K562 (cell line): ENCODE measurements around the gene NYAP1. TPM values are rescaled to one million over a fixed set of nuclear protein-coding genes. Genes with fewer than 3 reads are reported as not detected.

Experiments used
- DPF2 ChIP-seq: fragments of 450-650 bp; IDR thresholded peaks from 2 replicates; pipeline ENCODE4 v1.6.1; 2016
- GTF3C2 ChIP-seq: IDR thresholded peaks from 3 replicates; pipeline ENCODE4 v1.6.1; 2011; ENCODE audit warnings: borderline replicate concordance, mild to moderate bottlenecking, moderate library complexity; ENCODE audit not compliant: insufficient read length; ENCODE audit errors: extremely low read depth
- HEY1 ChIP-seq: fragments of 250-450 bp; sonication (Bioruptor Pico); IDR thresholded peaks from 2 replicates; pipeline ENCODE4 v1.5.0; 2020; ENCODE audit warnings: mild to moderate bottlenecking, moderate library complexity, borderline replicate concordance
- HNRNPL ChIP-seq: fragments of 200-400 bp; formaldehyde crosslinking; IDR thresholded peaks from 2 replicates; pipeline ENCODE4 v1.6.1; 2017; ENCODE audit warnings: low read depth, mild to moderate bottlenecking, low read length
- KLF13 ChIP-seq: fragments of 450-650 bp; IDR thresholded peaks from 2 replicates; pipeline ENCODE4 v1.6.1; 2016; ENCODE audit warnings: missing genetic modification characterization, low read depth, mild to moderate bottlenecking, missing compliant biosample characterization, moderate library complexity, borderline replicate concordance
- MEF2A ChIP-seq: IDR thresholded peaks from 2 replicates; pipeline ENCODE4 v1.6.1; 2011; ENCODE audit warnings: low read depth, mild to moderate bottlenecking, low read length, moderate library complexity; ENCODE audit not compliant: control insufficient read depth
- NR4A1 ChIP-seq, 2 experiments: fragments of 250-450 bp in 1 of 2; fragments of 450-650 bp in 1 of 2; sonication (Bioruptor Pico) in 1 of 2; IDR thresholded peaks; 2 replicates each; pipeline versions ENCODE4 v1.4.0 to v1.6.1; 2016 to 2020; ENCODE audit warnings: mild to moderate bottlenecking in 2 of 2, missing compliant biosample characterization in 1 of 2, missing genetic modification characterization in 1 of 2, moderate library complexity in 1 of 2
- PML ChIP-seq: IDR thresholded peaks from 2 replicates; pipeline ENCODE4 v1.6.1; 2012; ENCODE audit warnings: low read length, inconsistent platforms
- STAT5B ChIP-seq: fragments of 250-450 bp; sonication (Bioruptor Pico); IDR thresholded peaks from 2 replicates; pipeline ENCODE4 v1.8.0; 2021; ENCODE audit warnings: mild to moderate bottlenecking, inconsistent platforms
- SUPT5H ChIP-seq: fragments of 450-650 bp; IDR thresholded peaks from 2 replicates; pipeline ENCODE4 v1.6.1; 2016
- WHSC1 ChIP-seq: IDR thresholded peaks from one replicate; pipeline ENCODE4 v1.6.1; 2012; ENCODE audit warnings: low read length, control low read depth, inconsistent platforms
- ZNF41 ChIP-seq: fragments of 250-450 bp; sonication (Bioruptor Pico); conservative IDR thresholded peaks from 2 replicates; pipeline ENCODE4 v1.4.0; 2020; ENCODE audit warnings: mild to moderate bottlenecking
- ZNF561 ChIP-seq: fragments of 450-650 bp; formaldehyde crosslinking; conservative IDR thresholded peaks from 2 replicates; pipeline ENCODE4 v1.4.0; 2020; ENCODE audit warnings: mild to moderate bottlenecking, moderate library complexity
- ZNF639 ChIP-seq, 2 experiments: fragments of 200-800 bp in 1 of 2; sonication (Bioruptor generic) in 1 of 2; sonication (generic) in 1 of 2; formaldehyde crosslinking in 1 of 2; IDR thresholded peaks in 1 of 2; conservative IDR thresholded peaks in 1 of 2; 2 replicates each; pipeline versions ENCODE4 v1.5.0 to v1.6.1; 2016 to 2020; ENCODE audit warnings: missing compliant biosample characterization in 1 of 2, missing genetic modification characterization in 1 of 2, missing genetic modification reagents in 1 of 2
- polyA plus RNA-seq, 8 experiments: library from polyadenylated mRNA; depleted of rRNA in 4 of 8; stranded (reverse) in 5 of 8; unstranded in 3 of 8; fragments of >200 nt; fragmentation: Nextera tagmentation in 2 of 8; fragmentation: Illumina TruSeq in 1 of 8; extraction: Ambion mirVana in 2 of 8; extraction: Trizol in 1 of 8; gene quantifications; 2 replicates each; pipeline versions ENCODE4 v1.2.1 to v1.2.3, GENCODE V29; 2011 to 2014; ENCODE audit warnings: inconsistent platforms in 1 of 8, missing spikeins in 1 of 8
- total RNA-seq, 7 experiments: library from RNA; depleted of rRNA in 6 of 7; stranded (reverse); fragments of >200 nt in 6 of 7; fragmentation: Illumina TruSeq in 2 of 7; extraction: Trizol in 2 of 7; gene quantifications; 2 replicates each; pipeline versions ENCODE4 v1.2.1 to v1.2.3, GENCODE V29; 2011 to 2021; ENCODE audit warnings: low replicate concordance in 1 of 7
- TF ChIP-seq, protein P1 (sequence below): sonication (generic); formaldehyde crosslinking; IDR thresholded peaks from 2 replicates; pipeline ENCODE4 v1.8.0; 2022; ENCODE audit warnings: mild to moderate bottlenecking, missing genetic modification reagents
- TF ChIP-seq, protein P2 (sequence below): fragments of 250-450 bp; sonication (Bioruptor Pico); IDR thresholded peaks from 2 replicates; pipeline ENCODE4 v1.4.0; 2020; ENCODE audit warnings: mild to moderate bottlenecking, moderate library complexity
- TF ChIP-seq, protein P3 (sequence below): fragments of 250-450 bp; sonication (Bioruptor Pico); IDR thresholded peaks from 2 replicates; pipeline ENCODE4 v1.6.1; 2021; ENCODE audit warnings: mild to moderate bottlenecking
- TF ChIP-seq, protein P4 (sequence below): fragments of 450-650 bp; IDR thresholded peaks from 2 replicates; pipeline ENCODE4 v1.6.1; 2016

The NYAP1 gene
- total and polyA plus RNA-seq, 9 of the 15 experiments (the other 6 are each of a cell fraction or from before 2014, with no cell fraction given) = 0.11 to 0.88 (median 0.22) TPM; not detected in 2

- TF ChIP-seq GTF3C2 (no peak), SUPT5H (no peak), KLF13 (tag) (peak; percentile 98), ZNF639 (CRISPR knock-in tag; conservative IDR thresholded peaks at IDR 0.05 in 1 of 2, IDR thresholded peaks at IDR 0.05 in 1 of 2) (peak in 1 of 2 experiments; percentile 97; a peak in 2 of 4 replicates), HEY1 (CRISPR knock-in tag) (no peak), NR4A1 (CRISPR knock-in tag; IDR thresholded peaks at IDR 0.05) (0 out of 2 replicates have a peak, but pooled peaks have one; percentile 87), NR4A1 (tag; IDR thresholded peaks at IDR 0.05) (peak; percentile 59; the same call in 1 of the 2 replicates), WHSC1 (no peak), ZNF41 (CRISPR knock-in tag) (no peak), PML (no peak), STAT5B (CRISPR knock-in tag) (no peak), ZNF561 (CRISPR knock-in tag) (no peak), MEF2A (no peak), HNRNPL (peak; percentile 77; the same call in 1 of the 2 replicates), DPF2 (peak; percentile 31; the same call in 1 of the 2 replicates)
- TF ChIP-seq, protein P1, sequence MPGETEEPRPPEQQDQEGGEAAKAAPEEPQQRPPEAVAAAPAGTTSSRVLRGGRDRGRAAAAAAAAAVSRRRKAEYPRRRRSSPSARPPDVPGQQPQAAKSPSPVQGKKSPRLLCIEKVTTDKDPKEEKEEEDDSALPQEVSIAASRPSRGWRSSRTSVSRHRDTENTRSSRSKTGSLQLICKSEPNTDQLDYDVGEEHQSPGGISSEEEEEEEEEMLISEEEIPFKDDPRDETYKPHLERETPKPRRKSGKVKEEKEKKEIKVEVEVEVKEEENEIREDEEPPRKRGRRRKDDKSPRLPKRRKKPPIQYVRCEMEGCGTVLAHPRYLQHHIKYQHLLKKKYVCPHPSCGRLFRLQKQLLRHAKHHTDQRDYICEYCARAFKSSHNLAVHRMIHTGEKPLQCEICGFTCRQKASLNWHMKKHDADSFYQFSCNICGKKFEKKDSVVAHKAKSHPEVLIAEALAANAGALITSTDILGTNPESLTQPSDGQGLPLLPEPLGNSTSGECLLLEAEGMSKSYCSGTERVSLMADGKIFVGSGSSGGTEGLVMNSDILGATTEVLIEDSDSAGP (CRISPR knock-in tag) = no peak
- TF ChIP-seq, protein P2, sequence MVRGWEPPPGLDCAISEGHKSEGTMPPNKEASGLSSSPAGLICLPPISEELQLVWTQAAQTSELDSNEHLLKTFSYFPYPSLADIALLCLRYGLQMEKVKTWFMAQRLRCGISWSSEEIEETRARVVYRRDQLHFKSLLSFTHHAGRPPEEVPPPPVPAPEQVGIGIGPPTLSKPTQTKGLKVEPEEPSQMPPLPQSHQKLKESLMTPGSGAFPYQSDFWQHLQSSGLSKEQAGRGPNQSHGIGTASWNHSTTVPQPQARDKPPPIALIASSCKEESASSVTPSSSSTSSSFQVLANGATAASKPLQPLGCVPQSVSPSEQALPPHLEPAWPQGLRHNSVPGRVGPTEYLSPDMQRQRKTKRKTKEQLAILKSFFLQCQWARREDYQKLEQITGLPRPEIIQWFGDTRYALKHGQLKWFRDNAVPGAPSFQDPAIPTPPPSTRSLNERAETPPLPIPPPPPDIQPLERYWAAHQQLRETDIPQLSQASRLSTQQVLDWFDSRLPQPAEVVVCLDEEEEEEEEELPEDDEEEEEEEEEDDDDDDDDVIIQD = no peak
- TF ChIP-seq, protein P3, sequence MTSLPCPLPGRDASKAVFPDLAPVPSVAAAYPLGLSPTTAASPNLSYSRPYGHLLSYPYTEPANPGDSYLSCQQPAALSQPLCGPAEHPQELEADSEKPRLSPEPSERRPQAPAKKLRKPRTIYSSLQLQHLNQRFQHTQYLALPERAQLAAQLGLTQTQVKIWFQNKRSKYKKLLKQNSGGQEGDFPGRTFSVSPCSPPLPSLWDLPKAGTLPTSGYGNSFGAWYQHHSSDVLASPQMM (CRISPR knock-in tag) = no peak
- TF ChIP-seq, protein P4, sequence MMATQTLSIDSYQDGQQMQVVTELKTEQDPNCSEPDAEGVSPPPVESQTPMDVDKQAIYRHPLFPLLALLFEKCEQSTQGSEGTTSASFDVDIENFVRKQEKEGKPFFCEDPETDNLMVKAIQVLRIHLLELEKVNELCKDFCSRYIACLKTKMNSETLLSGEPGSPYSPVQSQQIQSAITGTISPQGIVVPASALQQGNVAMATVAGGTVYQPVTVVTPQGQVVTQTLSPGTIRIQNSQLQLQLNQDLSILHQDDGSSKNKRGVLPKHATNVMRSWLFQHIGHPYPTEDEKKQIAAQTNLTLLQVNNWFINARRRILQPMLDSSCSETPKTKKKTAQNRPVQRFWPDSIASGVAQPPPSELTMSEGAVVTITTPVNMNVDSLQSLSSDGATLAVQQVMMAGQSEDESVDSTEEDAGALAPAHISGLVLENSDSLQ = no peak
Observed at GRCh38 chr7:100483090-100483721, 521 bp upstream of the NYAP1 start (continued).
